DMS53 (cell line): Measurements from ENCODE around the gene CISH.

ENCODE experiments used
- DNase-seq: peaks from one replicate; lab custom pipeline; 2025; lab: John Stamatoyannopoulos, UW

The CISH gene

GRCh38 chr3:50637011-50637410, 25.4 kb upstream of the CISH start:
- DNase-seq, result no peak

GRCh38 chr3:50635066-50635465, 23.5 kb upstream of the CISH start:
- no peak for DNase-seq

GRCh38 chr3:50633230-50633790, 21.7 kb upstream of the CISH start:
- DNase-seq, result no peak

GRCh38 chr3:50632450-50632849, 20.9 kb upstream of the CISH start:
- no peak for DNase-seq

GRCh38 chr3:50630877-50631276, 19.3 kb upstream of the CISH start:
- DNase-seq, result no peak

GRCh38 chr3:50630394-50630793, 18.8 kb upstream of the CISH start:
- DNase-seq, result no peak

GRCh38 chr3:50628601-50629000, 17.0 kb upstream of the CISH start:
- no peak for DNase-seq

- peak; percentile 44 for DNase-seq
Observed at GRCh38 chr3:50627407-50628051, 16.0 kb upstream of the CISH start.

GRCh38 chr3:50626401-50626800, 14.8 kb upstream of the CISH start:
- DNase-seq, result no peak

GRCh38 chr3:50625231-50626182, 13.9 kb upstream of the CISH start:
- DNase-seq, result no peak

- peak; percentile 1 for DNase-seq
Observed at GRCh38 chr3:50624634-50625033, 13.1 kb upstream of the CISH start.

- no peak for DNase-seq
Observed at GRCh38 chr3:50623840-50624474, 12.4 kb upstream of the CISH start.

GRCh38 chr3:50622881-50623280, 11.3 kb upstream of the CISH start:
- no peak for DNase-seq

GRCh38 chr3:50620820-50621219, 9.2 kb upstream of the CISH start:
- no peak for DNase-seq

- no peak for DNase-seq
Observed at GRCh38 chr3:50620420-50620819, 8.8 kb upstream of the CISH start.

GRCh38 chr3:50617911-50618481, 6.4 kb upstream of the CISH start:
- peak; percentile 22 for DNase-seq

- DNase-seq, result peak; percentile 53
Observed at GRCh38 chr3:50617096-50617791, 5.7 kb upstream of the CISH start, which contains the start of gene MAPKAPK3. Gene MAPKAPK3, plus strand, starts transcription at chr3:50617151. Its CDS starts 415 bp downstream, at chr3:50617566.

GRCh38 chr3:50616770-50617095, 5.2 kb upstream of the CISH start:
- peak; percentile 82 for DNase-seq

- DNase-seq, result peak; percentile 83
Observed at GRCh38 chr3:50616003-50616769, 4.6 kb upstream of the CISH start.

GRCh38 chr3:50615190-50615589, 3.6 kb upstream of the CISH start:
- DNase-seq, result no peak
